Large intestine (tissue), 1 donor: ENCODE measurements around the gene NR4A1. TPM values are rescaled to one million over a fixed set of nuclear protein-coding genes. Genes with fewer than 3 reads are reported as not detected.

ENCODE experiments used
- polyA plus RNA-seq: library from polyadenylated mRNA; unstranded; fragments of 120-200 nt; gene quantifications from one replicate; pipeline ENCODE4 v1.2.1, GENCODE V29; 2013

Gene NR4A1
- polyA plus RNA-seq, 1 donor, result 139 TPM

Other genes starting within 250 kb of the NR4A1 start
- gene FIGNL2, start 202.7 kb upstream of the NR4A1 start, polyA plus RNA-seq, result 0.76 TPM
- 0.06 TPM for gene ANKRD33, start 163.3 kb upstream of the NR4A1 start, polyA plus RNA-seq
- 17.7 TPM for gene ACVRL1, start 143.9 kb upstream of the NR4A1 start, polyA plus RNA-seq
- 60.3 TPM for gene ACVR1B, start 99.7 kb upstream of the NR4A1 start, polyA plus RNA-seq
- gene TAMALIN, start 44.5 kb upstream of the NR4A1 start, polyA plus RNA-seq, result 9.6 TPM
- 27.8 TPM for gene ATG101, start 18.5 kb downstream of the NR4A1 start, polyA plus RNA-seq
- 0.88 TPM for gene SMIM41, start 28.3 kb downstream of the NR4A1 start, polyA plus RNA-seq
- 0.45 TPM for gene KRT80, start 140.6 kb downstream of the NR4A1 start, polyA plus RNA-seq
- gene KRT7, start 181.8 kb downstream of the NR4A1 start, polyA plus RNA-seq, result 8.6 TPM
- gene KRT86, start 223.2 kb downstream of the NR4A1 start, polyA plus RNA-seq, result 0.97 TPM
- gene KRT81, start 240.1 kb downstream of the NR4A1 start, polyA plus RNA-seq, result 0.72 TPM